GM21515 (cell line): ENCODE data around the gene BGLAP.
A peak's percentile ranks its signal among the peaks of the same experiment; 100 is the strongest.
"Not testable (repeated sequence)": the region's sequence is repeated elsewhere in the genome, so short reads cannot be mapped to it uniquely, and the experiment has no call there.

Experiments
- ATAC-seq: cut with Tn5 transposase; IDR thresholded peaks from one replicate; pipeline ENCODE4 v1.9.1; 2021; ENCODE audit not compliant: unreplicated experiment

Gene BGLAP

GRCh38 chr1:156241926-156242325 is at the start of gene BGLAP:
TSS of gene BGLAP (plus strand) at chr1:156242184. CDS start at chr1:156242232, 48 bp downstream.
- ATAC-seq = no peak

DNA sequence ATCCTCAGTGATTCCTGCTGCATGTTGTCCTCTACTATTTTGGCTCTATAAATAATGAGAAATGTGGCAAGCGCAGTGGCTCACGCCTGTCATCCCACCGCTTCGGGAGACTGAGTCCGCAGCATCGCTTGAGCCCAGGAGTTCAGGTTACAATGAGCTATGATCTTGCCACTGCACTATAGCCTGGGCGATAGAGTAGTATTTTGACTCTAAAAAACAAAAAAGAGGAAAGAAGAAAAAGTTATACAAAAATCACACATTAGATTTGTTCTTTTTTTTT is 48.8 kb upstream of the BGLAP start:
- ATAC-seq = no peak

- ATAC-seq = peak; percentile 95
Observed at GRCh38 chr1:156193488-156194299, 48.3 kb upstream of the BGLAP start, which contains the start of gene SLC25A44. TSS of gene SLC25A44 (plus strand) at chr1:156194104. CDS start at chr1:156199848, 5,744 bp downstream.

- no peak for ATAC-seq
Observed at GRCh38 chr1:156194300-156194652, 47.7 kb upstream of the BGLAP start.

- ATAC-seq = no peak
Observed at GRCh38 chr1:156195853-156196252, 46.1 kb upstream of the BGLAP start.

GRCh38 chr1:156196445-156196844 is 45.5 kb upstream of the BGLAP start:
- no peak for ATAC-seq

DNA sequence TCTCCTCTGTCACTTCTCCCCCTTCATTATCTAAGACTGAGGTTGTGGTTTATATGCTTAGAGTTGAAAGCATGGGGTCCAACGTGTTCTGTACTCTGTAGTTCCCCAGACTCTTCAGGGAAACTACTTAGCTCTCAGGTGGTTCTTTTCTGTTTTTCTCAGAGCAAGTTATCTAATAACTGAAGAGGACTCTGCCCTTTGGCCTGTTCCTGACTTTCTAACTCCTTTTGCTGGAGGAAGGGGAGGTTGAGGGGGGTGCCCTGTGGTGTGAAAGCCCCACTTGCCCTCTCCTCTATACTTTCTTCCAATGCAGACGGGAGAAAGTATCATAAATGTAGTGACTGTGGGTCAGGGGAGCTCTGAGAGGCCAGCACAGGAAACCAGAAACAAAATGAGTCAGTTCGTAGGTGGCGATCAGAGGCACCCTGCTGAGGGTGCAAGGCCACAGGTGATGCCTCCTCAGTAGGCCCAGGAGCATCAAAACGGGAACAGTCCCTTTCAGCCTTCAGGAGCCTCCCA is 43.1 kb upstream of the BGLAP start:
- no peak for ATAC-seq

DNA sequence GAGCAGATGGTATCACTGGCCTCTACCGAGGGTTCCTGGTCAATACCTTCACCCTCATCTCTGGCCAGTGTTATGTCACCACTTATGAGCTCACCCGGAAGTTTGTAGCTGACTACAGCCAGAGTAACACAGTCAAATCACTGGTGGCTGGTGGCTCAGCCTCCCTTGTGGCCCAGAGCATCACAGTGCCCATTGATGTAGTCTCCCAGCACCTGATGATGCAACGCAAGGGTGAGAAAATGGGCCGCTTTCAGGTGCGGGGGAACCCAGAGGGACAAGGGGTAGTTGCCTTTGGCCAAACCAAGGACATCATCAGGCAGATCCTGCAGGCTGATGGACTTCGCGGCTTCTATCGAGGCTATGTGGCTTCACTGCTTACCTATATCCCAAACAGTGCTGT is 41.9 kb upstream of the BGLAP start:
- ATAC-seq = no peak

DNA sequence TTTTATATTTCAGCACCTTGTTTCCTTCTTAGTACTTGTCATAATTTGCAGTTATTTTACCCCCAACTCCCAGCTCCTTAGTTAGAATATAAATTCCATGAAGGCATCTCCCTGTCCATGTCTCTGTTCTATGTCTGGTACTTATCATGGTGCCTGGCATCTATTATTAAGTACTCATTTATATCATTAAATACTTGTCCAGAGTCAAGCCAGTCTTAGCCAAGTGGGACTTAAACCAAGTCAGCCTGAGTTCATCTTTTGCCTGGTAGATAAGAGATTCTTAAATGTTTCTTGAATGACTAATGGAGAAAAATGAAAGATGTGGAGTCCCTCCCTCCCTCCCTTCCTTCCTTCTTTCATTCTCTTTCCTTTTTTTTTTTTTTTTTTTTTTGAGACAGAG is 38.7 kb upstream of the BGLAP start:
- no peak for ATAC-seq

DNA sequence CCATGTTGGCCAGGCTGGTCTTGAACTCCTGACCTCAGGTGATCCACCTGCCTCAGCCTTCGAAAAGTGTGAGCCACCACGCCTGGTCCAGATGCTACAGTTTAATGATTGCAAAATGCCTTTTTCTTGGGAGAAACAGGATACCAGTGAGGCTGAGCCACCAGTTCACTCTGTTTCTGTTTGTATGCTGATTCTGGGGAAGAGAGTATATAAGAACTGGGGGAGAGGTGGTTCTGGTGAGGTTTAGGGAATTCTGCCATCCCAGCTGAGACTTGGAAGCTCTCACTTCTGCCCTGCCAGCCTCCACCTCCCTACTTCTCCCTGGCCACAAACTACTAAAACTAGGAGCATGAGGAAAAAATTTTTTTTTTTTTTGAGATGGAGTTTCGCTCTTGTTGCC is 37.3 kb upstream of the BGLAP start:
- ATAC-seq = no peak

DNA sequence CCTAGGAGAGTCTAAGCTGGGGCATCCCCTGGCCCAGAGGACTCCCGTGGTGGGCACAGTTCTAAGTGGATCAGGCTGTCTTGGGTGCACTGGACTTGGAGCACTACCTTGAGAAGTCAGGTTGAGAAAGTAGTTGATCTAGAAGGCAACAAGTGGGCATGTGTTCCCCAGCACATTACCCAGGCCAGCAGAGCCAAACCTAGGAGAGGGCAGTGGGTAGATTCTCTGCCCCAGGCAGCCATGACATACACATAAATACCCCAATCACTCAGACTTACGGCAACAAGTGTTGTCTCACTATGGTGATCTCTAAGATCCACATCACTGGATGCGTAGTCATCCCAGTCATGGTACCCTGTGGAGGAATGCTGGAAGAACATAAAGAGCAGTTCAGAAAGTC is 30.7 kb upstream of the BGLAP start:
- ATAC-seq = no peak

GRCh38 chr1:156212130-156212529 is 29.9 kb upstream of the BGLAP start:
- no peak for ATAC-seq

DNA sequence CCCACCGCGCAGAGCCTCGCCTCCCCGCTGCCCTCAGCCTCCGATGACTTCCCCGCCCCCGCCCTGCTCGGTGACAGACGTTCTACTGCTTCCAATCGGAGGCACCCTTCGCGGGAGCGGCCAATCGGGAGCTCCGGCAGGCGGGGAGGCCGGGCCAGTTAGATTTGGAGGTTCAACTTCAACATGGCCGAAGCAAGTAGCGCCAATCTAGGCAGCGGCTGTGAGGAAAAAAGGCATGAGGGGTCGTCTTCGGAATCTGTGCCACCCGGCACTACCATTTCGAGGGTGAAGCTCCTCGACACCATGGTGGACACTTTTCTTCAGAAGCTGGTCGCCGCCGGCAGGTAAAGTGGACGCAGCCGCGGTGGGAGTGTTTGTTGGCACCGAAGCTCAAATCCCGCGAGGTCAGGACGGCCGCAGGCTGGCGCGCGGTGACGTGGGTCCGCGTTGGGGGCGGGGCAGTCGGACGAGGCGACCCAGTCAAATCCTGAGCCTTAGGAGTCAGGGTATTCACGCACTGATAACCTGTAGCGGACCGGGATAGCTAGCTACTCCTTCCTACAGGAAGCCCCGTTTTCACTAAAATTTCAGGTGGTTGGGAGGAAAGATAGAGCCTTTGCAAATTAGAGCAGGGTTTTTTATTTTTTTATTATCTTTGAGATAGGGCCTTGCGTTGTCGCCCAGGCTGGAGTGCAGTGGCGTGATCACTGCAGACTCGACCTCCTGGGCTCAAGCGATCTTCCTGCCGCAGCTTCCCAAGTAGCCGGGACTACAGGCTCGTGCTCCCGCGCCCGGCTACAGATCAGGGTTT is 28.9 kb upstream of the BGLAP start, which contains the start of gene PMF1:
Gene PMF1, plus strand, starts transcription at position 175 of the 811 bp plus-strand sequence. Its CDS starts 9 bp downstream, at position 184.
- peak; percentile 82 for ATAC-seq

DNA sequence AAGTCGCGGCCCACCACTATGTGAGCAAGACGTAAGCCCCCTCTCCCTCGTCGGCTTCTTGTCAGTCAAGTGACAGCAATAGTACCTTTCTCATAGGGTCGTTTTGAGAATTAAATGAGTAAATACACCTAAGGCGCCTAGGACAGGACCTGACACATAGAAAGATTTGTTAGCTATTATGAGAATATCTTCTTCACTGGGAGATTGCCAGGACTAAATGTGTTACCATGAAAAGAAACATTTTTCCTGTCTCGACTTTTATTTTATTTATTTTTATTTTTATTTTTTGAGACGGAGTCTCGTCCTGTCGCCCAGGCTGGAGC is 28.4 kb upstream of the BGLAP start:
- ATAC-seq = no peak

- no peak for ATAC-seq
Observed at GRCh38 chr1:156214024-156214748, 27.8 kb upstream of the BGLAP start.

GRCh38 chr1:156216361-156217086 is 25.5 kb upstream of the BGLAP start:
- ATAC-seq = not testable (repeated sequence)

- no peak for ATAC-seq
Observed at GRCh38 chr1:156217871-156218270, 24.1 kb upstream of the BGLAP start.

DNA sequence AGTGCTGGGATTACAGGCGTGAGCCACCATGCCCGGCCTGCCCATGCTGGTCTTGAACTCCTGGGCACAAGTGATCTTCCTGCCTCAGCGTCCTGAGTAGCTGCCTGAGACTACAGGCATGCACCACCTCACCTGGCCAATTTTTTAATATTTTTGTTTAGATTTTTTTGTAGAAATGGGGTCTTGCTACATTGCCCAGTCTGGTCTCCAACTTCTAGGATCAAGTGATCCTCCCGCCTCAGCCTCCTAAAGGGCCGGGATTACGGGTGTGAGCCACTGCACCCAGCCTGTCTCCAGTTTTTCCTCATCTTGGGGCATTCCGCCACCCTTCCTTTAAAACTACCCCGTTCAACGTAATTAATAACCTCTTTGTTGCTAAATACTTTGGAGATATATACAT is 21.8 kb upstream of the BGLAP start:
- no peak for ATAC-seq

GRCh38 chr1:156221986-156222692 is 19.8 kb upstream of the BGLAP start:
- ATAC-seq = no peak

DNA sequence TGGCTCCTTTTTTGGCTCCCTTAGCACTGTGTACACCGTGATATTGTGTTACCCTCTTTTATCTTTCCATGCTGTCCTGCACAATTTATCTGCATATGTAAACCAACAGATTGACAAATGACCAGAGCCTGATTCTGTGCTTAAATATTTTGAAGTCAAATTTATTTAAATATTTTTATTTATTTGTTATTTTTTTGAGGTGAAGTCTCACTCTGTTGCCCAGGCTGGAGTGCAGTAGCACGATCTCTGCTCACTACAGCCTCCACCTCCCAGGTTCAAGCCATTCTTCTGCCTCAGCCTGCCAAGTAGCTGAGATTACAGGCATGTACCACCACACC is 16.3 kb upstream of the BGLAP start:
- ATAC-seq = peak; percentile 6
